Neuronal stem cell (in vitro differentiated cells): ENCODE measurements around the gene GBP6.

Experiments used
- DNase-seq: peaks from one replicate; pipeline ENCODE4 v3.0.0-alpha.2; 2013; ENCODE audit warnings: low spot score
- H2AFZ ChIP-seq: one replicate; pipeline ENCODE4 v1.6.1; 2013; ENCODE audit warnings: mild to moderate bottlenecking, low read length, inconsistent platforms
- H2AK5ac ChIP-seq: 2 replicates; pipeline ENCODE4 v1.6.1; 2013; ENCODE audit warnings: low read depth, mild to moderate bottlenecking, inconsistent platforms, low read length, moderate library complexity, mixed read lengths
- H2BK120ac ChIP-seq: 2 replicates; pipeline ENCODE4 v1.6.1; 2013; ENCODE audit warnings: low read depth, mild to moderate bottlenecking, inconsistent platforms, low read length, moderate library complexity, mixed read lengths
- H2BK12ac ChIP-seq: one replicate; pipeline ENCODE4 v1.6.1; 2013; ENCODE audit warnings: low read length, inconsistent platforms
- H2BK15ac ChIP-seq: 2 replicates; pipeline ENCODE4 v1.6.1; 2013; ENCODE audit warnings: mild to moderate bottlenecking, low read length, inconsistent platforms, mixed read lengths
- H2BK5ac ChIP-seq: one replicate; pipeline ENCODE4 v1.6.1; 2013; ENCODE audit warnings: inconsistent platforms, mild to moderate bottlenecking, low read length, moderate library complexity
- H3K14ac ChIP-seq: one replicate; pipeline ENCODE4 v1.6.1; 2013; ENCODE audit warnings: low read length, inconsistent platforms
- H3K18ac ChIP-seq: 2 replicates; pipeline ENCODE4 v1.6.1; 2013; ENCODE audit warnings: low read length, inconsistent platforms
- H3K23ac ChIP-seq: 2 replicates; pipeline ENCODE4 v1.6.1; 2013; ENCODE audit warnings: low read depth, mild to moderate bottlenecking, mixed read lengths, low read length, inconsistent platforms; ENCODE audit not compliant: poor library complexity
- H3K27ac ChIP-seq: replicated peaks from 3 replicates; pipeline ENCODE4 v1.5.1; 2013; ENCODE audit warnings: low read length, inconsistent platforms
- H3K27me3 ChIP-seq, 3 experiments: 2 replicates each; pipeline ENCODE4 v1.6.1; 2013; ENCODE audit warnings: low read length in 3 of 3, mild to moderate bottlenecking in 2 of 3, inconsistent platforms in 1 of 3, low read depth in 1 of 3, mixed read lengths in 1 of 3, moderate library complexity in 1 of 3; ENCODE audit not compliant: control insufficient read depth in 3 of 3, insufficient read depth in 3 of 3
- H3K36me3 ChIP-seq, 2 donors: replicated peaks in 1 of 2; 2 replicates each; pipeline ENCODE4 v1.6.1; 2013; ENCODE audit warnings: low read length in 2 of 2; ENCODE audit not compliant: control insufficient read depth in 2 of 2, insufficient read depth in 2 of 2
- H3K4ac ChIP-seq: 2 replicates; pipeline ENCODE4 v1.6.1; 2013; ENCODE audit warnings: inconsistent platforms, mild to moderate bottlenecking, low read length, moderate library complexity
- H3K4me1 ChIP-seq, 2 donors: 1 replicate in 1 of 2; 2 replicates in 1 of 2; pipeline ENCODE4 v1.6.1; 2013; ENCODE audit warnings: low read length in 2 of 2, low read depth in 1 of 2; ENCODE audit not compliant: control insufficient read depth in 2 of 2, insufficient read depth in 1 of 2
- H3K4me2 ChIP-seq: one replicate; pipeline ENCODE4 v1.6.1; 2013; ENCODE audit warnings: mild to moderate bottlenecking, low read length, inconsistent platforms; ENCODE audit not compliant: insufficient read depth, poor library complexity, severe bottlenecking
- H3K4me3 ChIP-seq, 2 donors: 2 replicates each; pipeline ENCODE4 v1.5.1; 2013; ENCODE audit warnings: low read length in 2 of 2, mild to moderate bottlenecking in 2 of 2, inconsistent platforms in 1 of 2, moderate library complexity in 1 of 2
- H3K79me1 ChIP-seq: one replicate; pipeline ENCODE4 v1.6.1; 2013; ENCODE audit warnings: low read depth, mild to moderate bottlenecking, inconsistent platforms, low read length, moderate library complexity
- H3K9ac ChIP-seq: one replicate; pipeline ENCODE4 v1.6.1; 2013; ENCODE audit warnings: mild to moderate bottlenecking, low read depth, low read length, inconsistent platforms; ENCODE audit not compliant: poor library complexity
- H3K9me3 ChIP-seq, 2 donors: replicated peaks in 1 of 2; 2 replicates each; pipeline versions ENCODE3 to v1.6.1; 2013; ENCODE audit warnings: low read length in 2 of 2, mild to moderate bottlenecking in 2 of 2, inconsistent platforms in 1 of 2, low read depth in 1 of 2, mixed read lengths in 1 of 2, moderate library complexity in 1 of 2; ENCODE audit not compliant: control insufficient read depth in 2 of 2, insufficient read depth in 1 of 2
- H4K8ac ChIP-seq: one replicate; pipeline ENCODE4 v1.6.1; 2013; ENCODE audit warnings: low read depth, mild to moderate bottlenecking, inconsistent platforms, low read length, moderate library complexity
- H4K91ac ChIP-seq: one replicate; pipeline ENCODE4 v1.6.1; 2013; ENCODE audit warnings: low read length, low read depth, mild to moderate bottlenecking, inconsistent platforms; ENCODE audit not compliant: poor library complexity
- WGBS, 2 donors: extraction: QIAGEN DNeasy Blood & Tissue Kit; methylation state at CpG; one replicate each; pipeline ENCODE4 v1.1.7; 2013; ENCODE audit warnings: missing lambda C conversion rate in 2 of 2, mixed read lengths in 1 of 2; ENCODE audit not compliant: insufficient read length in 2 of 2, insufficient replicate concordance in 1 of 2; ENCODE audit errors: extremely low coverage in 2 of 2; 5-methylcytosine and 5-hydroxymethylcytosine counted together

Gene GBP6

GRCh38 chr1:89352421-89352820 is 11.4 kb upstream of the GBP6 start:
- Histone ChIP-seq H3K14ac (no peak overlapping the region), H2AK5ac (no peak overlapping the region), H3K4me3 (no peak overlapping the region), H3K79me1 (no peaks in the 10 kb centered on the region), H3K27ac (no peak overlapping the region), H3K36me3 (no peaks in the 10 kb centered on the region), H2AFZ (no peak overlapping the region), H2BK12ac (no peak overlapping the region), H3K4ac (no peak overlapping the region), H3K4me1 (no peaks in the 10 kb centered on the region), H3K23ac (no peak overlapping the region), H3K9me3 (no peaks in the 10 kb centered on the region), H2BK120ac (no peak overlapping the region), H2BK5ac (no peak overlapping the region), H2BK15ac (no peak overlapping the region), H4K91ac (no peak overlapping the region), H4K8ac (no peak overlapping the region), H3K18ac (no peak overlapping the region), H3K4me2 (no peak overlapping the region), H3K27me3 (no peaks in the 10 kb centered on the region), H3K9ac (no peak overlapping the region)
- WGBS, 2 donors, result no CpG with 5 or more reads among the region's 2 CpGs
- no peak for DNase-seq

GRCh38 chr1:89354205-89354604 is 9.7 kb upstream of the GBP6 start:
- Histone ChIP-seq H2BK120ac (no peak overlapping the region), H4K91ac (no peak overlapping the region), H3K14ac (no peak overlapping the region), H2BK12ac (no peak overlapping the region), H3K4me1 (no peaks in the 10 kb centered on the region), H3K23ac (no peak overlapping the region), H3K79me1 (no peaks in the 10 kb centered on the region), H3K9ac (no peak overlapping the region), H3K27me3 (no peaks in the 10 kb centered on the region), H3K9me3 (no peaks in the 10 kb centered on the region), H2BK15ac (no peak overlapping the region), H3K18ac (no peak overlapping the region), H3K36me3 (no peaks in the 10 kb centered on the region), H4K8ac (no peak overlapping the region), H3K4me3 (no peak overlapping the region), H3K4me2 (no peak overlapping the region), H3K4ac (no peak overlapping the region), H2AK5ac (no peak overlapping the region), H3K27ac (no peak overlapping the region), H2AFZ (no peak overlapping the region), H2BK5ac (no peak overlapping the region)
- WGBS, 2 donors, result no CpG with 5 or more reads among the region's 3 CpGs
- no peak for DNase-seq

GRCh38 chr1:89355056-89355455 is 8.8 kb upstream of the GBP6 start:
- no peak overlapping the region for H3K4me2 ChIP-seq
- H3K36me3 ChIP-seq, result no peaks in the 10 kb centered on the region
- no peak overlapping the region for H3K9ac ChIP-seq
- H3K4me1 ChIP-seq, result no peaks in the 10 kb centered on the region
- no peak overlapping the region for H2BK120ac ChIP-seq
- H3K27me3 ChIP-seq, result no peaks in the 10 kb centered on the region
- H3K27ac ChIP-seq, result no peak overlapping the region
- no peak overlapping the region for H2BK15ac ChIP-seq
- no peak overlapping the region for H4K8ac ChIP-seq
- DNase-seq, result no peak
- WGBS, 2 donors, result no CpG with 5 or more reads among the region's 1 CpG
- no peak overlapping the region for H3K4me3 ChIP-seq
- H2BK5ac ChIP-seq, result no peak overlapping the region
- no peaks in the 10 kb centered on the region for H3K9me3 ChIP-seq
- no peak overlapping the region for H3K14ac ChIP-seq
- H2BK12ac ChIP-seq, result no peak overlapping the region
- H3K79me1 ChIP-seq, result no peaks in the 10 kb centered on the region
- no peak overlapping the region for H2AFZ ChIP-seq
- H3K4ac ChIP-seq, result no peak overlapping the region
- H3K23ac ChIP-seq, result no peak overlapping the region
- H3K18ac ChIP-seq, result no peak overlapping the region
- H4K91ac ChIP-seq, result no peak overlapping the region
- no peak overlapping the region for H2AK5ac ChIP-seq

- Histone ChIP-seq H2BK120ac (no peak overlapping the region), H3K79me1 (no peaks in the 10 kb centered on the region)
Measured at GRCh38 chr1:89356658-89357400, 7.0 kb upstream of the GBP6 start.

More at GRCh38 chr1:89356658-89357400, 7.0 kb upstream of the GBP6 start:
- Histone ChIP-seq H3K36me3 (no peaks in the 10 kb centered on the region), H3K18ac (no peak overlapping the region), H3K9me3 (no peaks in the 10 kb centered on the region), H3K4me2 (no peak overlapping the region), H2BK12ac (no peak overlapping the region), H3K27me3 (no peaks in the 10 kb centered on the region), H4K91ac (no peak overlapping the region), H2BK15ac (no peak overlapping the region), H3K14ac (no peak overlapping the region), H2AK5ac (no peak overlapping the region), H3K27ac (no peak overlapping the region), H3K4me3 (no peak overlapping the region), H3K4ac (no peak overlapping the region), H3K9ac (no peak overlapping the region), H3K23ac (no peak overlapping the region), H2BK5ac (no peak overlapping the region), H4K8ac (no peak overlapping the region), H3K4me1 (no peaks in the 10 kb centered on the region), H2AFZ (no peak overlapping the region)
- no CpG with 5 or more reads among the region's 8 CpGs for WGBS, 2 donors
- DNase-seq, result no peak
